Measurements from ENCODE around the gene EVC2.

The EVC2 gene

DNA sequence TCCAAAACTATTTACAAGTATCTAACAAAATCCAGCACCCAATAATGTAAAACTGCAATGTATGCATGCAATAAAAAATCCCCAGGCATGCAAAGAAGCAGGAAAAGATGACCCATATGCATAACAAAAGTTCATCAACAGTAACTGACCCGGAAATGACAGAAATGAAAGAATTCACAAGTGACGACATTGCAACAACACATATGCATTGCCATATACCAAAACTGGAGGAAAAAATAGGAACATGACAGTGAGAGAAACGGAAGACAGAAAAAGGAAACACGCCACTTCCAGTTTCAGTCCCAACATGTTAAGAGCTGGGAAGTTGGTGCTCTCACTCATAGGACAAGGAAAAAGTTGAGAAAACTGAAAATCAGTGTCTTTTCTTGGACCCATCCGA is 154.6 kb downstream of the EVC2 start:
- TF ChIP-seq, protein P1, sequence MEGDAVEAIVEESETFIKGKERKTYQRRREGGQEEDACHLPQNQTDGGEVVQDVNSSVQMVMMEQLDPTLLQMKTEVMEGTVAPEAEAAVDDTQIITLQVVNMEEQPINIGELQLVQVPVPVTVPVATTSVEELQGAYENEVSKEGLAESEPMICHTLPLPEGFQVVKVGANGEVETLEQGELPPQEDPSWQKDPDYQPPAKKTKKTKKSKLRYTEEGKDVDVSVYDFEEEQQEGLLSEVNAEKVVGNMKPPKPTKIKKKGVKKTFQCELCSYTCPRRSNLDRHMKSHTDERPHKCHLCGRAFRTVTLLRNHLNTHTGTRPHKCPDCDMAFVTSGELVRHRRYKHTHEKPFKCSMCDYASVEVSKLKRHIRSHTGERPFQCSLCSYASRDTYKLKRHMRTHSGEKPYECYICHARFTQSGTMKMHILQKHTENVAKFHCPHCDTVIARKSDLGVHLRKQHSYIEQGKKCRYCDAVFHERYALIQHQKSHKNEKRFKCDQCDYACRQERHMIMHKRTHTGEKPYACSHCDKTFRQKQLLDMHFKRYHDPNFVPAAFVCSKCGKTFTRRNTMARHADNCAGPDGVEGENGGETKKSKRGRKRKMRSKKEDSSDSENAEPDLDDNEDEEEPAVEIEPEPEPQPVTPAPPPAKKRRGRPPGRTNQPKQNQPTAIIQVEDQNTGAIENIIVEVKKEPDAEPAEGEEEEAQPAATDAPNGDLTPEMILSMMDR (IDR thresholded peaks at IDR 0.05; ENCODE audit: insufficient read depth, low read depth, low read length, missing control alignments), result no peak
- H3K4me3 ChIP-seq (ENCODE audit: low read length), result no peak overlapping the region
- no peak for DNase-seq (ENCODE audit: low read depth)

DNA sequence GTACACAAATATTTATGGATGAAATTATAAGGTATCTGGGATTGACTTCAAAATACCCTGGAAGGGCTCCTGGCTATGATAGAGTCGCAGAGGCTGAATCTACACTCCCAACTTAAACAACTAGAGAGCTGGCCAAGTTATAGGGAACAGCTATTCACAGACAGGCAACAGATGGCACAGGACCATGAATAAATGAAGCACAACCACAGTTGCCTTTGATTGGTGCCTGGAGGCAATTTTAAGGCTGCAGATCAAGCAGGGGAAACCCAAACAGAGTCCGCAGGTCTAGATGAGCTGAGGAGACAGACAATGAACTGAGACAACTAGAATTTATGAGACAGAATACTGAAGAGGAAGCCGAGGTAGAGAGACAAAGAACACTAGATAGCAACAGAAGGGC is 155.9 kb downstream of the EVC2 start:
- no peak overlapping the region for H3K4me3 ChIP-seq (ENCODE audit: low read length)
- DNase-seq (ENCODE audit: low read depth), result no peak
- TF ChIP-seq, protein P1 (IDR thresholded peaks at IDR 0.05; ENCODE audit: insufficient read depth, low read depth, low read length, missing control alignments), result no peak

DNA sequence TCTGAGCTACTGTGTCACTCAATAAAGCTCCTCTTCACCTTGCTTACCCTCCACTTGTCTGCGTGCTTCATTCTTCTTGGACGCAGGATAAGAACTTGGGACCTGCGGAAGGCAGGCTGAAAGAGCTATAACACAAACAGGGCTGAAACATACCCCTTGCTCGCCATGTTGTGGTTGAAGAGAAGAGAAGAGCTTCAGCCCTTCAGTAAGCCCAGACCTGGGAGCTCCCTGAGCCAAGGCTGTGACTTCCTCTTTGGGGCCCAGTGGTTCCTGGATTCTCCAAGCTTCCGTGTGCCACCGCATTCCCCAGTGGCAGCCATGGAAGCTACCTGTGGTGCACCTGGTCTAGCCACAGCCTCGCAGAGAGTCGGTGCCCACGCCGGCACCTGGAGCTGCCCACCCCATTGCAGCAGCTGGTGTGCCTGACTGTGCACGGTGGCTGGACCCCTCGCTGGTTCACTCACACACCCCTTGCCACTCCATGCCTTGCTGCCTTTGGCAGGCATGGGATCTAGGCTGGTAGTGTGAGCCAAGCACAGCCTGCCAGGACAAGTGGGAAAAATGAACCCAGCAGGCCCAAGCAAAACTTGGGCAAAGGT is 160.6 kb downstream of the EVC2 start:
- no peak for DNase-seq (ENCODE audit: low read depth)
- TF ChIP-seq, protein P1 (IDR thresholded peaks at IDR 0.05; ENCODE audit: insufficient read depth, low read depth, low read length, missing control alignments), result no peak
- H3K4me3 ChIP-seq (ENCODE audit: low read length), result no peak overlapping the region

DNA sequence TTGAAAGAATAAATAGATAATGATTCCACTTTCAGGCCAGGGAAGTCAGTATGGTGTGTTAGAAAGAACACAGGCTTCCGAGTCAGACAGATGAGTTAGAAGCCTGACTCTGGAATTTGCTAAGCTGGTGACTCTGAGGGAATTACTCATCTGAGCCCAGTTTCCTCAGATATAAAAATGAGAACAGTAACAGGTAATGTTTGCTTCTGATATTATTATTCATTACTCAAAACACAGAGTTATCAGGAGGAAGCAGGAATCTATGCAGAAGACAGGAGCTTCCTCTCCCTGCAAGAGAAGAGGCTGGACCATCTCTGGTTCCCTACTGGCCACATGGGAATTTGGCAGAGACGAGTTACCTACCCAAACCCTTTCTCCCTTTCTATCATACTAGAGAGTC is 163.1 kb downstream of the EVC2 start:
- TF ChIP-seq, protein P1 (IDR thresholded peaks at IDR 0.05; ENCODE audit: insufficient read depth, low read depth, low read length, missing control alignments), result no peak
- peak; percentile 18 for DNase-seq (ENCODE audit: low read depth)
- H3K4me3 ChIP-seq (ENCODE audit: low read length), result no peak overlapping the region

DNA sequence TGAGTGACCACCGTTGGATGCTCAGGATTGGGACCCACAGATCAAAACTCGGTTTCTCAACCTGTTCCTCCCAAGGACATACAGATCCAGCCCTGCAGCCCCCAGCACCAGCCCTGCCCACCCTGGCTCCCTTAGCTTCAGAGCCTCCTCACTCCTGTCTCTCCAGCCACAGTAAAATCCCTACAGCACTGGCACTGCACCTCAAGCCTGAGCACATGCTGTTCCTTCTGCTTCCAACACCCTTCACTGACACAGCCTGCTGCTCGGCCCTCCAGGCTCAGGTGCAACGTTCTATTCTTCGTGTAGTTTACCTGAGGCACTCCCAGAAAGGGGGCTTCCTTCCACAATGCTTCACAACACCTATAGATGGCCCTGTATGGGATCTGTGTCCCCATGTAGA is 163.6 kb downstream of the EVC2 start:
- TF ChIP-seq, protein P1 (IDR thresholded peaks at IDR 0.05; ENCODE audit: insufficient read depth, low read depth, low read length, missing control alignments), result no peak
- H3K4me3 ChIP-seq (ENCODE audit: low read length), result no peak overlapping the region
- no peak for DNase-seq (ENCODE audit: low read depth)

DNA sequence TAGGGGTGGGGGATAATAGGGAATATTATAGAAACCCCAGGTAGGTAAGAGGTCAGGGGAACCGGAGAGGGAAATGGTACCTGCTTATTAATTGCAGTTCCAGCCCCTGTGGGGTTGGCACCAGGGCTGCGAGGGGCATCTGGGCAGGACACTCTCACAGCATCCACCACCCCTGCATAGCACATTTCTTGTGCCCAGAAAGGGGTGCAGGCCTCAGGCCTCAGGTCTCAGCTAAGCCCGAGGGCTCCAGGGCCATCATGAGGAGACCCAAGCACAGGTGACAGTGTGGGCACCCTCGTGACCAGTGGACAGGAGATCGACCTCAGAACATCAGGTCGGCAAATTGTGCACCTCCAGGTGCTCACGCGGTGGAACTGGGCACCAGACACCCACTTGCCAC is 164.7 kb downstream of the EVC2 start:
- TF ChIP-seq, protein P1 (IDR thresholded peaks at IDR 0.05; ENCODE audit: insufficient read depth, low read depth, low read length, missing control alignments), result no peak
- H3K4me3 ChIP-seq (ENCODE audit: low read length), result no peak overlapping the region
- no peak for DNase-seq (ENCODE audit: low read depth)

DNA sequence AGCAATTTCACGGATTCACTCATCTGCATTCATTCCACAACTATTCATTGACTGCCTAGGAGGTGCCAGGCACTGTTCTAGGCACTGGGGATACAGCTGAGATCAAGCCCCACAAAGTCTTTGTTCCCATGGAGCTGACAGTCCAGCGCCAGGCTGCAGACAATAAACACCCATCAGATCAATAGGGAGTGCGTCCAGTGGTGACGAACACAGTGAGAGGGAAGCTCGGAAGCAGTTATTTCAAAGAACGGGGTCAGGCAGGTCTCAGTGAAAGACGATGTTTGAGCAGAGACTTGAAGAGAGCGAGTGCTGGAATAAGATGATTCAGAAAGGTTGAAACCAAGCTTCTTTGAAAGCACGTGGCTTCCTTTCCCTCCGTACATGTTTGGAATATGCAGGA is 167.2 kb downstream of the EVC2 start:
- H3K4me3 ChIP-seq (ENCODE audit: low read length), result no peak overlapping the region
- TF ChIP-seq, protein P1 (IDR thresholded peaks at IDR 0.05; ENCODE audit: insufficient read depth, low read depth, low read length, missing control alignments), result no peak
- no peak for DNase-seq (ENCODE audit: low read depth)

All from epithelial cell of esophagus (primary cell).